ACC112 (cell line): ENCODE measurements around the gene EFNA4.

Experiments
- H2AFZ ChIP-seq: fragments of 200-600 bp; sonication (generic); one replicate; pipeline ENCODE4 v1.6.0; 2017; ENCODE audit warnings: antibody characterized with exemption, low read length; ENCODE audit not compliant: unreplicated experiment
- H3K27ac ChIP-seq: fragments of 200-600 bp; sonication (generic); 2 replicates; pipeline ENCODE4 v1.5.1; 2014; ENCODE audit warnings: low read depth, mild to moderate bottlenecking, antibody characterized with exemption, low read length, moderate library complexity
- H3K27me3 ChIP-seq: fragments of 200-600 bp; sonication (generic); 2 replicates; pipeline ENCODE4 v1.6.1; 2014; ENCODE audit warnings: mild to moderate bottlenecking, antibody characterized with exemption, low read length, moderate library complexity, mixed read lengths; ENCODE audit not compliant: insufficient read depth
- H3K36me3 ChIP-seq: fragments of 200-600 bp; sonication (generic); 2 replicates; pipeline ENCODE4 v1.6.1; 2016; ENCODE audit warnings: mild to moderate bottlenecking, antibody characterized with exemption, low read length, moderate library complexity, mixed read lengths; ENCODE audit not compliant: insufficient read depth
- H3K4me1 ChIP-seq: fragments of 200-600 bp; sonication (generic); one replicate; pipeline ENCODE4 v1.6.1; 2016; ENCODE audit warnings: low read length, mixed read lengths; ENCODE audit not compliant: insufficient read depth, unreplicated experiment, control insufficient read depth
- H3K4me3 ChIP-seq: fragments of 200-600 bp; sonication (generic); 2 replicates; pipeline ENCODE4 v1.5.1; 2014; ENCODE audit warnings: mild to moderate bottlenecking, low read depth, low read length
- H3K79me2 ChIP-seq: fragments of 200-600 bp; sonication (generic); one replicate; pipeline ENCODE4 v1.6.0; 2016; ENCODE audit warnings: low read length; ENCODE audit not compliant: control insufficient read depth, unreplicated experiment, insufficient read depth

EFNA4 gene

DNA sequence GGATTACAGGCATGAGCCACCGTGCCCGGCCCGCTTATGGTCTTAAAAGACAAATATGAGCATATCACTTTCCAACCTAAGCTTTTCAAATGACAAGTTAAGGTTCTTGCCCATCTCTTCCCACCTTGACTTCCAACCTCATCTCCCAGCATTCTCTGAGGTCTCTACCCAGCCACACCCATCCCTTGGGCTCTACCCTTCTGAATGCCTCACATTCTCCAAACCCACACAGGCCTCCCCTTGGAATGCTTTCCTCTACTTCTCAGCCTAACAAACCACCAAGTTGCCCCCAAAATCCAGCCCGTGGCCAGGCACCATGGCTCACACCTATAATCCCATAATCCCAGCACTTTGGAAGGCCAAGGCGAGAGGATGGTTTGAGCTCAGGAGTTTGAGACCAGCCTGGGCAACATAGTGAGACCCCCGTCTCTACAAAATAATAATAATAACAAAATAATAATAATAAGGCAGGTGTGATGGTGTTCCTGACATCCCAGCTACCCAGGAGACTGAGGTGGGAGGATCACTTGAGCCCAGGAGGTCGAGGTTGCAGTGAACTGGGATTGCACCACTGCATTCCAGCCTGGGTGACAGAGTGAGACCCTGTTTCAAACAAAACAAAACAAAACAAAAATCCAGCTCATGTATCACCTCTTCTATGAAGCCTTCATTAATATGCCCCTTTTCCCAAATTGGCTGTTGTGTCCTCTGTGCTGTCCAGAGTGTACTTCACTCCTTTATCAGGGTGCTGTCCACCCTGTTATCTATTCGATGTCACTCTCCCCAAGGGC is 41.2 kb upstream of the EFNA4 start:
- no peaks in the 10 kb centered on the region for H3K36me3 ChIP-seq
- no peaks in the 10 kb centered on the region for H3K79me2 ChIP-seq
- no peaks in the 10 kb centered on the region for H3K27me3 ChIP-seq
- no peak overlapping the region for H2AFZ ChIP-seq
- peaks cover 30% of the 10 kb centered on the region for H3K4me1 ChIP-seq
- no peak overlapping the region for H3K27ac ChIP-seq
- no peak overlapping the region for H3K4me3 ChIP-seq

GRCh38 chr1:155022927-155023236 is 40.7 kb upstream of the EFNA4 start:
- Histone ChIP-seq H2AFZ (no peak overlapping the region), H3K27ac (no peak overlapping the region), H3K36me3 (no peaks in the 10 kb centered on the region), H3K4me1 (peaks cover 26% of the 10 kb centered on the region), H3K4me3 (no peak overlapping the region), H3K27me3 (no peaks in the 10 kb centered on the region), H3K79me2 (no peaks in the 10 kb centered on the region)

DNA sequence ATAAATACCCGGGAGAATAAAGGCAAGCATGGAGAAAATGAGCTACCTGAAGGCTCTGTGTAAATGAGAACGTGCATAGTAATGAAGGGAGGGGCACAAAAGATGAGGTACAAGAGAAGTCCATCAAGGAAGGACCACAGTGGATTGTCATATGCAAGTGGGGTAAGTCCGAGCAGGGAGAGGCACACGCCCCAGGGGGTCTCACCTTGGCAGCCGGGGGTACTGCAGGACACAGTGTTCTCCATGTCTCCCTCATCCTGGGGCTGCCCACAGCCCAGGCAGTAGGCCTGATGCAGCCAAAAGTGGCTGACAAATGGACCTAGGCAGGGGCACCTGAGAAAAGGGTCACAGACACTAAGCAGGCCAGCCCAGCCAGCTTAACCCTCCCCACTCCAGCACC is 39.9 kb upstream of the EFNA4 start:
- no peak overlapping the region for H3K4me3 ChIP-seq
- no peaks in the 10 kb centered on the region for H3K36me3 ChIP-seq
- H3K4me1 ChIP-seq: peaks cover 19% of the 10 kb centered on the region
- H2AFZ ChIP-seq: no peak overlapping the region
- H3K79me2 ChIP-seq: no peaks in the 10 kb centered on the region
- no peaks in the 10 kb centered on the region for H3K27me3 ChIP-seq
- H3K27ac ChIP-seq: no peak overlapping the region

DNA sequence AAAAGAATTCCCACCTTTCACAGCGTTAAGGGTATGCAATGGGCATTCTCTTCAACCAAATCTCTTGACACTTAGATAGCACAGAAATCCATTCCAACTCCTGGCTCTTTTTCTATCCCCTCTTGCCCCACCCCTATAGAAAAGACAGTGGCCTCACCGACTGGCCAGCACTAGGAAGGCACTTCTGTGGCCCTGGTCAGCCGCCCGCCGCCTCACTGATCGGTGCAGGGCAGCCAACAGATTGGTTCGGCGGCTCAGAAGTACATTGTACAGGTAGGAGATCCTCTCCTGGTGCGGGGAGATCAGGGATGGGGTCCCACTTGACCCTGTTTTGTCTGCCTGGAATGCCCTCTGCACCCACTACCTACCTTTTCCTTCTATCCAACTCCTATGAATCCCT is 39.2 kb upstream of the EFNA4 start:
- Histone ChIP-seq H3K36me3 (no peaks in the 10 kb centered on the region), H3K4me3 (no peak overlapping the region), H3K4me1 (peaks cover 13% of the 10 kb centered on the region), H3K27me3 (no peaks in the 10 kb centered on the region), H2AFZ (no peak overlapping the region), H3K79me2 (no peaks in the 10 kb centered on the region), H3K27ac (no peak overlapping the region)

DNA sequence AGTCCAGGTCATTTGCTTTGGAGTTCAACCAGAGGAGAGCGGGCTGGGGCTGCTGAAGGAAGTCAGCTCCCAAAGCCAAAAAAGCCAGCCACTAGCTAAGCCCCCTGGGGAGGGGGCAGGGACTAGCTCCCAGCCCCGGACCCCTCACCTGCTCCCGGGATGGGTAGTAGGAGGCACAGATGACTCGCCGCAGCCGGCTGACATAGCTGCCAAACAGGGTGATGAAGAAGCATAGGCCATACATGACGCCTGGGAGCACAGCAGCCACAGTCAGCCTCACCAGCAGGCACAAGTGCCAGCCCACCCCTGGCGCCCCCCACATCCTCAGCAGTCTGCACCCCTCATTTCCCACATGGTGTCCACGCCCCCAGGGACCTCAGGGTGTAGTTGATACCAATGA is 37.4 kb upstream of the EFNA4 start:
- Histone ChIP-seq H3K4me3 (no peak overlapping the region), H3K27me3 (no peaks in the 10 kb centered on the region), H3K27ac (no peak overlapping the region), H3K36me3 (no peaks in the 10 kb centered on the region), H2AFZ (no peak overlapping the region), H3K4me1 (peaks cover 13% of the 10 kb centered on the region), H3K79me2 (no peaks in the 10 kb centered on the region)

DNA sequence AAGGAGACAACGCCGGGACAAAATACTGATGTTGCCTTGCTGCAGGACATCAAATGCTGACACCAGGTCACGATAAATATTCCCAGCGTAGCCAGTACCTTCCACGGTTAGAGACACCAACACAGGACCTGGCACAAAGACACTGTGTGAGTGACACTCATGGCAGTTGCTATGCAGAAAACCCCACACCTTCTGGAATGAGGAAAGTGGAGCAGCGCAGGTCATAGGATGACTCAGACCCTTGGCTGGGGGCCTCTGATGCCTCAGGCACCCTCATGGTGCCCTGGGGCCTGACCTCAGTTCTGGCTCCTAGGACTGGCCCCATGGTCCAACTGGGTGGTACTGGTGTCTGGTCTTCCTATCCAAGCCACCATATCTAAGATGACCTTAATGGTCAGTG is 37.0 kb upstream of the EFNA4 start:
- no peaks in the 10 kb centered on the region for H3K36me3 ChIP-seq
- H3K27me3 ChIP-seq: no peaks in the 10 kb centered on the region
- H3K4me3 ChIP-seq: no peak overlapping the region
- H3K4me1 ChIP-seq: peaks cover 13% of the 10 kb centered on the region
- no peaks in the 10 kb centered on the region for H3K79me2 ChIP-seq
- H2AFZ ChIP-seq: no peak overlapping the region
- H3K27ac ChIP-seq: no peak overlapping the region

DNA sequence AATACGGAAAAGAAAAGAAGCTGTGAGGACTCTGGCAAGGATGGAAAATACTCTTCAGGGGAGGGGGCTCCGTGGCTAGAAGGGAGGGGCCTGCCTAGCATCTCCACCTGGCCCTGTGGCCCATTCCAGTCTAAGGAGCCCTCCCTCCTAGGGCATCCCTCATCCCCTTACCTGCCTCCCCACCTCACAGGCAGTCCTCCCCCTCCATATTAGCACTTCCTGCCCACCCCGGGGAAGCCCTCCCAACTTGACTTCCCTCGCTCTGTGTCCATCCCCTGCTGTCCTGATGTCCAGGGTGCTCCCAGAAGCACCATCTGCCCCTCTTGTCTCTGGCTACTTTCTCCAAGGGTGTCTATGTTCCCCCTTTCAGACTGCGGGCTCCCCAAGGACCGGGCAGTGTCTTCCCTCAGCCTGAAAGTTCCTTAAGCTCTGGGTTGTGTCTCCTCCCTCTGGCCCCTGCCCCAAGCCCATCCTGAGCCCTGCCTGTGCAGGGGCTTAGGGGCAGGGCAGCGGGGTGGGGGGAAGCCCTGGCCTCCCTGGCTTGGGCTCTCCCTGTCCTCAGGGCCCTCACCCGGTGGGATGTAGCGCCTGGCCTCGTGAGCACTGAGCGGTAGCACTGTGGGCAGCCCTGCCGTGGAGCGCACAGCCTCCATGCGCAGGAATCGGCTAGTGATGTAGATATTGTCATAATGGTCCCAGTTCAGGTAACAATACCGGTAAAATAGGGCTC is 33.9 kb upstream of the EFNA4 start:
- Histone ChIP-seq H3K36me3 (no peaks in the 10 kb centered on the region), H3K27me3 (no peaks in the 10 kb centered on the region), H3K27ac (no peak overlapping the region), H3K4me1 (peaks cover 11% of the 10 kb centered on the region), H2AFZ (no peak overlapping the region), H3K4me3 (no peak overlapping the region), H3K79me2 (no peaks in the 10 kb centered on the region)

GRCh38 chr1:155030243-155030795 is 33.2 kb upstream of the EFNA4 start:
- Histone ChIP-seq H3K4me3 (no peak overlapping the region), H3K27ac (no peak overlapping the region), H3K79me2 (no peaks in the 10 kb centered on the region), H3K4me1 (peaks cover 11% of the 10 kb centered on the region), H3K36me3 (no peaks in the 10 kb centered on the region), H2AFZ (no peak overlapping the region), H3K27me3 (no peaks in the 10 kb centered on the region)

DNA sequence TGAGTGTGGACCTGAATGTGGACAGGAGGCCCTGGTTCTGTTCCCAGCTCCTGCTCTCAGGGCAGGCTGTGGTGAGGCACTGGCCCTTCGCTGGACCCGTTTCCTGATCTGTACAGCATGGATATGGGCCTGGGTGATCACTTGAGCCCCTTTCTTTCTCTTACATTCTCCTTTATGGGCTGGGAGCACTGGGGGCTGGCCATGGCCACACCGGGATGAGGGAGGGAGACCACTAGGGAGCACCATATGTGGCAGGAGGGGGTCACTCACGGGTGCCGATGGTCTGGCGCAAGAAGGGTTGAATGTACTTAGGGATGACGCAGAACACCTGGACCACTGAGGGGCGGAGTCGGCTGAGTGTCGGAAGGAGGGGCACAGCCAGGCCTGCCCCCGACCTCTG is 32.6 kb upstream of the EFNA4 start:
- no peaks in the 10 kb centered on the region for H3K27me3 ChIP-seq
- no peaks in the 10 kb centered on the region for H3K79me2 ChIP-seq
- peaks cover 10% of the 10 kb centered on the region for H3K4me1 ChIP-seq
- no peak overlapping the region for H2AFZ ChIP-seq
- H3K4me3 ChIP-seq: no peak overlapping the region
- H3K27ac ChIP-seq: no peak overlapping the region
- no peaks in the 10 kb centered on the region for H3K36me3 ChIP-seq

DNA sequence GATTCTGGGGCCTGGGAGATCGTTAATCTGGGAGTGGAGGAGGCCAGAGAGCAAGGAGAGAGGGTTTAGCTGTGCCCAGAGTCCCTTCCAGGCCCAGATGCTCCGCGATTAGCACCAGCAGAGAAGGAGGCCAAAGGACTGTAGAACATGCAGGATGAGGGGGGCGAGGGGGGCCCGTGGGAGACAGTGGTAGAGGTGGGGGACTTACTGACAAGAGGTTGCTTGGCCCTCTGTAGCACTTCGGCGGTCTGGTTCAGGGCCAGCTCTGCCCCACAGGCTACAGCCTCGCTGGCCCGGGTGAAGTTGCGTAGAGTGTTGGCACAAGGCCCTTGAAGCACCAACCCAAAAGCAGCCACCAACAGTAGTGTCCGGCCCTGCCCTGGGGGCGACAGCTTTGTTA is 30.7 kb upstream of the EFNA4 start:
- Histone ChIP-seq H2AFZ (no peak overlapping the region), H3K27ac (no peak overlapping the region), H3K36me3 (no peaks in the 10 kb centered on the region), H3K4me3 (no peak overlapping the region), H3K27me3 (no peaks in the 10 kb centered on the region), H3K79me2 (no peaks in the 10 kb centered on the region), H3K4me1 (no peaks in the 10 kb centered on the region)

- H3K79me2 ChIP-seq: no peaks in the 10 kb centered on the region
- H3K27ac ChIP-seq: no peak within 1 kb of the TSS
- H2AFZ ChIP-seq: no peak within 1 kb of the TSS
- no peaks in the 10 kb centered on the region for H3K27me3 ChIP-seq
- peaks cover 3% of the 10 kb centered on the region for H3K4me1 ChIP-seq
- H3K4me3 ChIP-seq: no peak within 1 kb of the TSS
- H3K36me3 ChIP-seq: no peaks in the 10 kb centered on the region
Observed at GRCh38 chr1:155033524-155033923, 30.0 kb upstream of the EFNA4 start, which contains the start of the genes DCST1 and DCST2. DCST1 (plus strand) TSS chr1:155033824; CDS start chr1:155034037, 213 bp downstream. DCST2 (minus strand) TSS chr1:155033781; CDS start chr1:155033701, 80 bp downstream.
